HepG2 (cell line): ENCODE results near the gene NFX1. TPM values are rescaled to one million over a fixed set of nuclear protein-coding genes. Genes with fewer than 3 reads are reported as not detected.
A peak's percentile ranks its signal among the peaks of the same experiment; 100 is the strongest.

Source experiments
- CHCHD3 ChIP-seq: sonication (generic); formaldehyde crosslinking; IDR thresholded peaks from 2 replicates; pipeline ENCODE4 v1.8.0; 2022; ENCODE audit warnings: mild to moderate bottlenecking, missing genetic modification reagents, moderate library complexity
- ERF ChIP-seq: IDR thresholded peaks from 2 replicates; pipeline ENCODE4 v1.6.1; 2018; ENCODE audit warnings: missing biosample characterization, missing genetic modification reagents
- NFIB ChIP-seq: sonication (generic); formaldehyde crosslinking; IDR thresholded peaks from 2 replicates; pipeline ENCODE4 v1.9.0; 2021; ENCODE audit warnings: missing genetic modification reagents, mild to moderate bottlenecking, borderline replicate concordance
- RFX5 ChIP-seq: IDR thresholded peaks from 2 replicates; pipeline ENCODE4 v1.6.1; 2011; ENCODE audit warnings: low read depth, low read length, improper control_type of control experiment
- RORA ChIP-seq: sonication (generic); formaldehyde crosslinking; IDR thresholded peaks from 2 replicates; pipeline ENCODE4 v1.5.0; 2020; ENCODE audit warnings: mild to moderate bottlenecking, missing genetic modification reagents, moderate library complexity
- SETDB1 ChIP-seq: sonication (generic); formaldehyde crosslinking; IDR thresholded peaks from 2 replicates; pipeline ENCODE4 v1.5.1; 2020; ENCODE audit warnings: missing genetic modification reagents, mild to moderate bottlenecking, borderline replicate concordance
- ZNF160 ChIP-seq: sonication (generic); formaldehyde crosslinking; IDR thresholded peaks from 2 replicates; pipeline ENCODE4 v1.8.0; 2022; ENCODE audit warnings: mild to moderate bottlenecking, inconsistent platforms, missing genetic modification reagents
- ZSCAN12 ChIP-seq: sonication (generic); formaldehyde crosslinking; IDR thresholded peaks from 2 replicates; pipeline ENCODE4 v1.9.0; 2021; ENCODE audit warnings: mild to moderate bottlenecking, missing genetic modification reagents
- polyA plus RNA-seq, 8 experiments: library from polyadenylated mRNA; depleted of rRNA in 3 of 8; stranded (reverse) in 7 of 8; unstranded in 1 of 8; fragments of >200 nt; fragmentation: Illumina TruSeq in 4 of 8; extraction: Trizol in 4 of 8; gene quantifications; 2 replicates each; pipeline versions ENCODE4 v1.2.1 to v1.2.3, GENCODE V29; 2011 to 2016; ENCODE audit warnings: low read depth in 4 of 8, missing spikeins in 1 of 8, mixed read lengths in 1 of 8; ENCODE audit not compliant: insufficient read depth in 1 of 8
- total RNA-seq, 5 experiments: library from RNA; depleted of rRNA; stranded (reverse); fragments of >200 nt; fragmentation: Illumina TruSeq; extraction: Trizol; gene quantifications; 2 replicates each; pipeline ENCODE4 v1.2.3, GENCODE V29; 2016; ENCODE audit warnings: low read depth in 1 of 5
- TF ChIP-seq, protein P1 (sequence below): sonication (generic); formaldehyde crosslinking; IDR thresholded peaks from 2 replicates; pipeline ENCODE4; 2020; ENCODE audit warnings: missing genetic modification reagents, mild to moderate bottlenecking, borderline replicate concordance
- TF ChIP-seq, protein P2 (sequence below): sonication (generic); formaldehyde crosslinking; IDR thresholded peaks from 2 replicates; pipeline ENCODE4 v1.5.1; 2020; ENCODE audit warnings: missing genetic modification reagents, mild to moderate bottlenecking, borderline replicate concordance
- TF ChIP-seq, protein P3 (sequence below): sonication (generic); formaldehyde crosslinking; IDR thresholded peaks from 2 replicates; pipeline ENCODE4 v1.8.0; 2023; ENCODE audit warnings: mild to moderate bottlenecking, missing genetic modification reagents
- TF ChIP-seq, protein P4 (sequence below): sonication (generic); formaldehyde crosslinking; IDR thresholded peaks from 2 replicates; pipeline ENCODE4 v1.5.0; 2020; ENCODE audit warnings: mild to moderate bottlenecking, missing genetic modification reagents, borderline replicate concordance

The NFX1 gene
- total and polyA plus RNA-seq, 2 of the 13 experiments (the other 11 are each of a cell fraction or from before 2014, with no cell fraction given), result 23.9 to 27.5 TPM

DNA sequence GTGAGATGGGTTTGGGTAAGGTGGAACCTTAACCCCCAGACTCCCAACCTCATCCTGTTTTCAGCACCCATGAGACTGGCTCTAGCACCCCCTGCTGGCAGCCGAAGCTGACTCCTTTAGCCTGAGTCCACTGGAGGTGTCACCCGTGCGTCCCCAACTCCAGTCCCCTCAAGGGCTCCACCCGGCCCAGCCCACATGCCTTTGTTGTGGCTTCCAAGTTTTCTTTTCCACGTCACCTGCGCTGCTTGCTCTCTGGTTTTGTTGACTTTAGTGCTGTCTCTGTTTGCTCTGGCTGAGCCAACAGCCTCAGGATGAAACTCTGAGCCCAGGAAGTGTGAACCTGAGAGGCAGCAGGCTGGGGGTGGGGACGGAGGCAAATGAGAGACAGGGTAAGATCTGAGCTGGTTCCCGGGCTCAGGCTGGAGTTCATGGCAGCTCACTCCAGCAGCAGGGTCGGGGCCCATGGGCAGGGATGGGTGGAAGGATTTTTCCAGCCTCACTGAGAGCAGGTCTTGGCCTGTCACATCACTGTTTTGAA, 125.3 kb downstream of the NFX1 start (continued):
- TF ChIP-seq, protein P1, sequence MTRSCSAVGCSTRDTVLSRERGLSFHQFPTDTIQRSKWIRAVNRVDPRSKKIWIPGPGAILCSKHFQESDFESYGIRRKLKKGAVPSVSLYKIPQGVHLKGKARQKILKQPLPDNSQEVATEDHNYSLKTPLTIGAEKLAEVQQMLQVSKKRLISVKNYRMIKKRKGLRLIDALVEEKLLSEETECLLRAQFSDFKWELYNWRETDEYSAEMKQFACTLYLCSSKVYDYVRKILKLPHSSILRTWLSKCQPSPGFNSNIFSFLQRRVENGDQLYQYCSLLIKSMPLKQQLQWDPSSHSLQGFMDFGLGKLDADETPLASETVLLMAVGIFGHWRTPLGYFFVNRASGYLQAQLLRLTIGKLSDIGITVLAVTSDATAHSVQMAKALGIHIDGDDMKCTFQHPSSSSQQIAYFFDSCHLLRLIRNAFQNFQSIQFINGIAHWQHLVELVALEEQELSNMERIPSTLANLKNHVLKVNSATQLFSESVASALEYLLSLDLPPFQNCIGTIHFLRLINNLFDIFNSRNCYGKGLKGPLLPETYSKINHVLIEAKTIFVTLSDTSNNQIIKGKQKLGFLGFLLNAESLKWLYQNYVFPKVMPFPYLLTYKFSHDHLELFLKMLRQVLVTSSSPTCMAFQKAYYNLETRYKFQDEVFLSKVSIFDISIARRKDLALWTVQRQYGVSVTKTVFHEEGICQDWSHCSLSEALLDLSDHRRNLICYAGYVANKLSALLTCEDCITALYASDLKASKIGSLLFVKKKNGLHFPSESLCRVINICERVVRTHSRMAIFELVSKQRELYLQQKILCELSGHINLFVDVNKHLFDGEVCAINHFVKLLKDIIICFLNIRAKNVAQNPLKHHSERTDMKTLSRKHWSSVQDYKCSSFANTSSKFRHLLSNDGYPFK (CRISPR knock-in tag), result peak; percentile 77; the same call in 1 of the 2 replicates
- TF ChIP-seq RORA (CRISPR knock-in tag) (no peak), CHCHD3 (0 out of 2 replicates have a peak, but pooled peaks have one; percentile 78), ZNF160 (CRISPR knock-in tag) (peak; percentile 85; the same call in 1 of the 2 replicates), RFX5 (no peak), ZSCAN12 (CRISPR knock-in tag) (peak; percentile 70; the same call in 1 of the 2 replicates), SETDB1 (no peak), NFIB (CRISPR knock-in tag) (no peak), ERF (CRISPR knock-in tag) (peak; percentile 97)
- TF ChIP-seq, protein P2, sequence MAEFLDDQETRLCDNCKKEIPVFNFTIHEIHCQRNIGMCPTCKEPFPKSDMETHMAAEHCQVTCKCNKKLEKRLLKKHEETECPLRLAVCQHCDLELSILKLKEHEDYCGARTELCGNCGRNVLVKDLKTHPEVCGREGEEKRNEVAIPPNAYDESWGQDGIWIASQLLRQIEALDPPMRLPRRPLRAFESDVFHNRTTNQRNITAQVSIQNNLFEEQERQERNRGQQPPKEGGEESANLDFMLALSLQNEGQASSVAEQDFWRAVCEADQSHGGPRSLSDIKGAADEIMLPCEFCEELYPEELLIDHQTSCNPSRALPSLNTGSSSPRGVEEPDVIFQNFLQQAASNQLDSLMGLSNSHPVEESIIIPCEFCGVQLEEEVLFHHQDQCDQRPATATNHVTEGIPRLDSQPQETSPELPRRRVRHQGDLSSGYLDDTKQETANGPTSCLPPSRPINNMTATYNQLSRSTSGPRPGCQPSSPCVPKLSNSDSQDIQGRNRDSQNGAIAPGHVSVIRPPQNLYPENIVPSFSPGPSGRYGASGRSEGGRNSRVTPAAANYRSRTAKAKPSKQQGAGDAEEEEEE (CRISPR knock-in tag), result peak; percentile 33; the same call in 1 of the 2 replicates
- TF ChIP-seq, protein P3, sequence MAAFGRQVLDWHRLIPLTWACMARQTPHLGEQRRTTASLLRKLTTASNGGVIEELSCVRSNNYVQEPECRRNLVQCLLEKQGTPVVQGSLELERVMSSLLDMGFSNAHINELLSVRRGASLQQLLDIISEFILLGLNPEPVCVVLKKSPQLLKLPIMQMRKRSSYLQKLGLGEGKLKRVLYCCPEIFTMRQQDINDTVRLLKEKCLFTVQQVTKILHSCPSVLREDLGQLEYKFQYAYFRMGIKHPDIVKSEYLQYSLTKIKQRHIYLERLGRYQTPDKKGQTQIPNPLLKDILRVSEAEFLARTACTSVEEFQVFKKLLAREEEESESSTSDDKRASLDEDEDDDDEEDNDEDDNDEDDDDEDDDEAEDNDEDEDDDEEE (CRISPR knock-in tag), result no peak
- TF ChIP-seq, protein P4, sequence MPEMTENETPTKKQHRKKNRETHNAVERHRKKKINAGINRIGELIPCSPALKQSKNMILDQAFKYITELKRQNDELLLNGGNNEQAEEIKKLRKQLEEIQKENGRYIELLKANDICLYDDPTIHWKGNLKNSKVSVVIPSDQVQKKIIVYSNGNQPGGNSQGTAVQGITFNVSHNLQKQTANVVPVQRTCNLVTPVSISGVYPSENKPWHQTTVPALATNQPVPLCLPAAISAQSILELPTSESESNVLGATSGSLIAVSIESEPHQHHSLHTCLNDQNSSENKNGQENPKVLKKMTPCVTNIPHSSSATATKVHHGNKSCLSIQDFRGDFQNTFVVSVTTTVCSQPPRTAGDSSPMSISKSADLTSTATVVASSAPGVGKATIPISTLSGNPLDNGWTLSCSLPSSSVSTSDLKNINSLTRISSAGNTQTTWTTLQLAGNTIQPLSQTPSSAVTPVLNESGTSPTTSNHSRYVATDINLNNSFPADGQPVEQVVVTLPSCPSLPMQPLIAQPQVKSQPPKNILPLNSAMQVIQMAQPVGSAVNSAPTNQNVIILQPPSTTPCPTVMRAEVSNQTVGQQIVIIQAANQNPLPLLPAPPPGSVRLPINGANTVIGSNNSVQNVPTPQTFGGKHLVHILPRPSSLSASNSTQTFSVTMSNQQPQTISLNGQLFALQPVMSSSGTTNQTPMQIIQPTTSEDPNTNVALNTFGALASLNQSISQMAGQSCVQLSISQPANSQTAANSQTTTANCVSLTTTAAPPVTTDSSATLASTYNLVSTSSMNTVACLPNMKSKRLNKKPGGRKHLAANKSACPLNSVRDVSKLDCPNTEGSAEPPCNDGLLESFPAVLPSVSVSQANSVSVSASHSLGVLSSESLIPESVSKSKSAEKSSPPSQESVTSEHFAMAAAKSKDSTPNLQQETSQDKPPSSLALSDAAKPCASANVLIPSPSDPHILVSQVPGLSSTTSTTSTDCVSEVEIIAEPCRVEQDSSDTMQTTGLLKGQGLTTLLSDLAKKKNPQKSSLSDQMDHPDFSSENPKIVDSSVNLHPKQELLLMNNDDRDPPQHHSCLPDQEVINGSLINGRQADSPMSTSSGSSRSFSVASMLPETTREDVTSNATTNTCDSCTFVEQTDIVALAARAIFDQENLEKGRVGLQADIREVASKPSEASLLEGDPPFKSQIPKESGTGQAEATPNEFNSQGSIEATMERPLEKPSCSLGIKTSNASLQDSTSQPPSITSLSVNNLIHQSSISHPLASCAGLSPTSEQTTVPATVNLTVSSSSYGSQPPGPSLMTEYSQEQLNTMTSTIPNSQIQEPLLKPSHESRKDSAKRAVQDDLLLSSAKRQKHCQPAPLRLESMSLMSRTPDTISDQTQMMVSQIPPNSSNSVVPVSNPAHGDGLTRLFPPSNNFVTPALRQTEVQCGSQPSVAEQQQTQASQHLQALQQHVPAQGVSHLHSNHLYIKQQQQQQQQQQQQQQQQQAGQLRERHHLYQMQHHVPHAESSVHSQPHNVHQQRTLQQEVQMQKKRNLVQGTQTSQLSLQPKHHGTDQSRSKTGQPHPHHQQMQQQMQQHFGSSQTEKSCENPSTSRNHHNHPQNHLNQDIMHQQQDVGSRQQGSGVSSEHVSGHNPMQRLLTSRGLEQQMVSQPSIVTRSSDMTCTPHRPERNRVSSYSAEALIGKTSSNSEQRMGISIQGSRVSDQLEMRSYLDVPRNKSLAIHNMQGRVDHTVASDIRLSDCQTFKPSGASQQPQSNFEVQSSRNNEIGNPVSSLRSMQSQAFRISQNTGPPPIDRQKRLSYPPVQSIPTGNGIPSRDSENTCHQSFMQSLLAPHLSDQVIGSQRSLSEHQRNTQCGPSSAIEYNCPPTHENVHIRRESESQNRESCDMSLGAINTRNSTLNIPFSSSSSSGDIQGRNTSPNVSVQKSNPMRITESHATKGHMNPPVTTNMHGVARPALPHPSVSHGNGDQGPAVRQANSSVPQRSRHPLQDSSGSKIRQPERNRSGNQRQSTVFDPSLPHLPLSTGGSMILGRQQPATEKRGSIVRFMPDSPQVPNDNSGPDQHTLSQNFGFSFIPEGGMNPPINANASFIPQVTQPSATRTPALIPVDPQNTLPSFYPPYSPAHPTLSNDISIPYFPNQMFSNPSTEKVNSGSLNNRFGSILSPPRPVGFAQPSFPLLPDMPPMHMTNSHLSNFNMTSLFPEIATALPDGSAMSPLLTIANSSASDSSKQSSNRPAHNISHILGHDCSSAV, result no peak
